GM06990 (cell line): ENCODE measurements around the gene BBS9.

Experiments
- DNase-seq: peaks from one replicate; pipeline ENCODE4 v3.0.0-alpha.2; 2011; ENCODE audit not compliant: insufficient read length; ENCODE audit errors: extremely low read depth
- H3K27me3 ChIP-seq: replicated peaks from 2 replicates; pipeline ENCODE4 v1.6.0; 2011; ENCODE audit warnings: low read length; ENCODE audit not compliant: control insufficient read depth, insufficient read depth
- H3K36me3 ChIP-seq: 2 replicates; pipeline ENCODE4 v1.5.1; 2011; ENCODE audit warnings: low read length; ENCODE audit not compliant: control insufficient read depth, insufficient read depth
- H3K4me3 ChIP-seq: replicated peaks from 2 replicates; pipeline ENCODE4 v1.5.1; 2011; ENCODE audit warnings: low read depth, mild to moderate bottlenecking, control low read depth, low read length
- CTCF ChIP-seq: IDR thresholded peaks from 2 replicates; pipeline ENCODE4 v1.5.1; 2011; ENCODE audit warnings: low read length, control low read depth, mild to moderate bottlenecking, inconsistent platforms; ENCODE audit not compliant: insufficient read depth, poor library complexity, severe bottlenecking

The BBS9 gene

GRCh38 chr7:33431543-33431942, 302.2 kb downstream of the BBS9 start:
- Histone ChIP-seq H3K27me3 (no peaks in the 10 kb centered on the region), H3K4me3 (no peak overlapping the region), H3K36me3 (no peaks in the 10 kb centered on the region)
- TF ChIP-seq CTCF: no peak
- DNase-seq: no peak

- Histone ChIP-seq H3K27me3 (no peaks in the 10 kb centered on the region), H3K36me3 (no peaks in the 10 kb centered on the region), H3K4me3 (no peak overlapping the region)
- DNase-seq: no peak
- TF ChIP-seq CTCF: no peak
Measured at GRCh38 chr7:33432821-33433220, 303.5 kb downstream of the BBS9 start.

- no peak for DNase-seq
- no peak overlapping the region for H3K4me3 ChIP-seq
- H3K27me3 ChIP-seq: no peaks in the 10 kb centered on the region
- TF ChIP-seq CTCF: no peak
- no peaks in the 10 kb centered on the region for H3K36me3 ChIP-seq
Measured at GRCh38 chr7:33433357-33433756, 304.0 kb downstream of the BBS9 start.

DNA sequence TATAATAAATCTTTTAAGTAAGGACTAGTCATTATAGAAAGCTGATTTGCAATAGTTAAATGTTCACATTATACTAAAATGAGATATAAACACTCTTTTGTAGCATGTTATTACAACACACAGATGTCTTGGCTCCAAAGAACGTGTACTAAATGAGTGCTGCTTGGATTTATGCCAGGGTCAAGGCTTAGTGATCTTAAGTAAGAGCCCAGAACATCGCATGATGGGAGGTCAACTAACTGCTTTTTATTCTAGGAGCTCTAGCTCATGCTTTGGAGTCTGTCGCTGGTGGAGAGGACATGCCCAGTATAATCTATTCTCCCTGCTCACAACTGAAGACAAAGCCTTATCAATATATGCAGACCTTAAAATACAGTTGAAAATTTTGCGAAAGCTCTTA, 315.1 kb downstream of the BBS9 start:
- TF ChIP-seq CTCF: no peak
- Histone ChIP-seq H3K4me3 (no peak overlapping the region), H3K27me3 (no peaks in the 10 kb centered on the region), H3K36me3 (no peaks in the 10 kb centered on the region)
- no peak for DNase-seq

GRCh38 chr7:33446551-33446950, 317.2 kb downstream of the BBS9 start:
- Histone ChIP-seq H3K4me3 (no peak overlapping the region), H3K27me3 (no peaks in the 10 kb centered on the region), H3K36me3 (no peaks in the 10 kb centered on the region)
- no peak for DNase-seq
- TF ChIP-seq CTCF: no peak

DNA sequence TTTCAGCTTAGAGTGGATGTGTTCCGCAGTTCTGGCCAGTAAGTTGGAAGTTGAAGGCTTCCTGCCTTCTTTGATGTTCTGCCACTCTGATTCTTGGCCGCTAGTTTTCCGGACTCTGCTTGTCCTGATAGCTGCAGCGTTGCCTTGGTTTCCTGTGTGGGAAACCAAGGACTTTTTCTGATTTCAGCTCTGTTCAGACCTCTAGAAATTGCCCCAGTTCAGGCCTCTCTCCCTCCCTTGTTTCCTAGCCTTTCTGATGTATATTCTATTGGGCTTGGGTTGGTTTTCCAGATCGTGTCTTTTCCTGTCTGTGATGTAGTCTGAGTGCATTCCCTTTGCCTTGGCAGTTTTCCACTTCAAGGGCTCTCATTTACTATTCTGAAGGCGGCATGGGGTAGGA, 318.7 kb downstream of the BBS9 start:
- Histone ChIP-seq H3K4me3 (no peak overlapping the region), H3K27me3 (no peaks in the 10 kb centered on the region), H3K36me3 (no peaks in the 10 kb centered on the region)
- TF ChIP-seq CTCF: no peak
- DNase-seq: no peak
